PC-3 (cell line): Measurements from ENCODE around the gene PGF. TPM values are rescaled to one million over a fixed set of nuclear protein-coding genes. Genes with fewer than 3 reads are reported as not detected.

ENCODE experiments used
- ATAC-seq: fragments of 200-7000 bp; cut with Tn5 transposase; 2 replicates; pipeline ENCODE4 v1.9.1; 2020; ENCODE audit warnings: mild to moderate bottlenecking, moderate library complexity
- BruUV-seq: library from RNA; stranded (reverse); fragments of 400-500 nt; replicated peaks from 2 replicates; lab custom pipeline; 2021; lab: Mats Ljungman, UMichigan
- CTCF ChIA-PET: fragments of 300-600 bp; sonication (Branson Sonifier 250); formaldehyde crosslinking; loops from one replicate; lab custom pipeline; 2022; ENCODE audit warnings: antibody characterized with exemption; lab: Charles Lee
- POLR2A ChIA-PET: fragments of 300-600 bp; sonication (Branson Sonifier 250); formaldehyde crosslinking; loops from one replicate; lab custom pipeline; 2022; ENCODE audit warnings: antibody characterized with exemption; ENCODE audit not compliant: unreplicated experiment; lab: Charles Lee
- DNase-seq: peaks from one replicate; pipeline ENCODE4 v3.0.0-alpha.2; 2015
- H2AFZ ChIP-seq: fragments of 300-600 bp; sonication (generic); 2 replicates; pipeline ENCODE4 v1.6.0; 2016; ENCODE audit warnings: antibody characterized with exemption, low read length
- H3F3A ChIP-seq: fragments of 300-600 bp; sonication (generic); one replicate; pipeline ENCODE4 v1.6.0; 2017; ENCODE audit warnings: antibody characterized with exemption, low read length, control low read depth, mild to moderate bottlenecking; ENCODE audit not compliant: unreplicated experiment
- H3K27ac ChIP-seq: fragments of 300-600 bp; sonication (generic); 2 replicates; pipeline ENCODE4 v1.5.1; 2016; ENCODE audit warnings: mild to moderate bottlenecking, low read length
- H3K27me3 ChIP-seq: fragments of 300-600 bp; sonication (generic); 2 replicates; pipeline ENCODE4 v1.6.1; 2016; ENCODE audit warnings: low read length, mixed read lengths
- H3K36me3 ChIP-seq: fragments of 300-600 bp; sonication (generic); 2 replicates; pipeline ENCODE4 v1.6.1; 2016; ENCODE audit warnings: low read depth, mixed run types, low read length, mixed read lengths
- H3K4me1 ChIP-seq: fragments of 300-600 bp; sonication (generic); 2 replicates; pipeline ENCODE4 v1.5.1; 2016; ENCODE audit warnings: low read length; ENCODE audit not compliant: insufficient read depth
- H3K4me2 ChIP-seq: fragments of 300-600 bp; sonication (generic); 2 replicates; pipeline ENCODE4 v1.6.0; 2016; ENCODE audit warnings: low read length
- H3K4me3 ChIP-seq: fragments of 300-600 bp; sonication (generic); 2 replicates; pipeline ENCODE4 v1.5.1; 2016; ENCODE audit warnings: mild to moderate bottlenecking, low read length, mixed read lengths
- H3K79me2 ChIP-seq: fragments of 300-600 bp; sonication (generic); 2 replicates; pipeline ENCODE4 v1.6.1; 2017; ENCODE audit warnings: low read length, mixed read lengths
- H3K9ac ChIP-seq: fragments of 300-600 bp; sonication (generic); 2 replicates; pipeline ENCODE4 v1.6.0; 2016; ENCODE audit warnings: mild to moderate bottlenecking, low read length
- H3K9me2 ChIP-seq: fragments of 300-600 bp; sonication (generic); replicated peaks from 2 replicates; pipeline ENCODE4 v1.6.1; 2016; ENCODE audit warnings: mixed run types, low read length, mixed read lengths
- H3K9me3 ChIP-seq: fragments of 300-600 bp; sonication (generic); 2 replicates; pipeline ENCODE4 v1.6.1; 2016; ENCODE audit warnings: low read length, mixed read lengths
- H4K20me1 ChIP-seq: fragments of 300-600 bp; sonication (generic); 2 replicates; pipeline ENCODE4 v1.6.1; 2016; ENCODE audit warnings: low read length, mixed read lengths
- EZH2 ChIP-seq: fragments of 300-600 bp; sonication (generic); IDR thresholded peaks from one replicate; pipeline ENCODE4 v1.6.1; 2017; ENCODE audit warnings: antibody characterized with exemption, mild to moderate bottlenecking, low read length; ENCODE audit not compliant: unreplicated experiment
- EZH2phosphoT487 ChIP-seq: fragments of 300-600 bp; sonication (generic); IDR thresholded peaks from 2 replicates; pipeline ENCODE4 v1.6.1; 2018; ENCODE audit warnings: mild to moderate bottlenecking, antibody characterized with exemption, low read length, borderline replicate concordance
- intact Hi-C: fragments of 100-400 bp; cut with micrococcal nuclease; formaldehyde crosslinking; loops from 2 replicates; pipeline ENCODE4 v1.9.0; 2023
- total RNA-seq: library from RNA; depleted of rRNA; stranded (reverse); fragments of >200 nt; gene quantifications from 2 replicates; pipeline ENCODE4 v1.2.3, GENCODE V29; 2014
- TF ChIP-seq, protein P1 (sequence below): fragments of 300-600 bp; sonication (generic); conservative IDR thresholded peaks from 2 replicates; pipeline ENCODE4 v1.5.1; 2017; ENCODE audit warnings: antibody characterized with exemption, low read depth, mild to moderate bottlenecking, low read length

The PGF gene
- total RNA-seq, 1 experiment from 2014 or later, result 0.26 TPM

DNA sequence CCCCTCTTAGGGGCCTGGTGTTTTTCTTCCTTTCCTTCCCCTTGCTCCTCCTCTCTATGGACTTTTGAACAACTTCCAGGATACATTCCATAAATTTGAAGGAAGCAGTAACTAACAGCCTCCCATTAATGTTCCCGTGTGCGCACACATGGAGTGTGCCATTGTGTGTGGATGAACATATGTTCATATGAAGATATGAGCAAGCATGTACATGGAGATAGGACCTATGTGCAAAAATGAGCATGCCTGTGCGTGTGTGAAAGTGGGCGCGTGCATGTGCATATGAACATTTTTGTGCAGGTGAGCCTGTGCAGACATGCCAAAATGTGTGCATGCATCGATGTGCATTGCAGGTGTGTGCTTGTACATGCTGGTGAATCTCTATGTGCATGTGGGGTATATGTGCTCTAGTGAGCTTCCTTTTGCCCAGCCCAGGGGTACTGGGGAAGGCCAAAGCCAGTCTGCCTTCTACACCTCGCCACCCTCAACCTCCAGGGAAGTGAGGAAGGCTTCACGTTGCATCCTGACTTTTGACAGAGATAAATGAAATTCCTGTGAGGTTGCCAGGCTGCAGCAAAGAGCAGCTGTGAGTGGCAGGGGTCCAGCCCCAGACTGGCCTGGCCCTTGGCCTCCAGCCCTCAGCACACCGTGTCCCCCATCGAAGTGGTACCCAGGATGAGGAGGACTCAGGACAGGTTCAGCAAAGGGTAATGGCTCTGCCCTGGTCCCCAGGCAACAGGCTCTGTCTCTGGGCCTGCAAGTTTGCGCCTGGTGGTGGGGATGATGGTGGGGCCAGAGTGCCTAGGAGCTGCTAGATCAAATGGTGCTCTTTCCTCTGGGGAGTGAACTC lies 21.1 kb upstream of the PGF start:
- TF ChIP-seq, protein P1, sequence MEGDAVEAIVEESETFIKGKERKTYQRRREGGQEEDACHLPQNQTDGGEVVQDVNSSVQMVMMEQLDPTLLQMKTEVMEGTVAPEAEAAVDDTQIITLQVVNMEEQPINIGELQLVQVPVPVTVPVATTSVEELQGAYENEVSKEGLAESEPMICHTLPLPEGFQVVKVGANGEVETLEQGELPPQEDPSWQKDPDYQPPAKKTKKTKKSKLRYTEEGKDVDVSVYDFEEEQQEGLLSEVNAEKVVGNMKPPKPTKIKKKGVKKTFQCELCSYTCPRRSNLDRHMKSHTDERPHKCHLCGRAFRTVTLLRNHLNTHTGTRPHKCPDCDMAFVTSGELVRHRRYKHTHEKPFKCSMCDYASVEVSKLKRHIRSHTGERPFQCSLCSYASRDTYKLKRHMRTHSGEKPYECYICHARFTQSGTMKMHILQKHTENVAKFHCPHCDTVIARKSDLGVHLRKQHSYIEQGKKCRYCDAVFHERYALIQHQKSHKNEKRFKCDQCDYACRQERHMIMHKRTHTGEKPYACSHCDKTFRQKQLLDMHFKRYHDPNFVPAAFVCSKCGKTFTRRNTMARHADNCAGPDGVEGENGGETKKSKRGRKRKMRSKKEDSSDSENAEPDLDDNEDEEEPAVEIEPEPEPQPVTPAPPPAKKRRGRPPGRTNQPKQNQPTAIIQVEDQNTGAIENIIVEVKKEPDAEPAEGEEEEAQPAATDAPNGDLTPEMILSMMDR, result no peak
- no peak for TF ChIP-seq EZH2
- ATAC-seq (no peak), DNase-seq (no peak)
- H3K27me3 ChIP-seq, result no peaks in the 10 kb centered on the region
- H3K4me3 ChIP-seq, result no peak overlapping the region
- ChIA-PET CTCF (no interaction called here), POLR2A (no interaction called here)
- H3F3A ChIP-seq, result no peaks in the 10 kb centered on the region
- H3K27ac ChIP-seq, result no peak overlapping the region
- BruUV-seq, result no TSS peak
- H3K4me1 ChIP-seq, result peaks cover 37% of the 10 kb centered on the region
- H3K79me2 ChIP-seq, result no peaks in the 10 kb centered on the region
- intact Hi-C loops, result no loop called here
- H2AFZ ChIP-seq, result no peak overlapping the region
- H4K20me1 ChIP-seq, result no peaks in the 10 kb centered on the region
- H3K9ac ChIP-seq, result no peak overlapping the region
- no peaks in the 10 kb centered on the region for H3K9me3 ChIP-seq
- no peaks in the 10 kb centered on the region for H3K9me2 ChIP-seq
- no peak overlapping the region for H3K4me2 ChIP-seq
- no peaks in the 10 kb centered on the region for H3K36me3 ChIP-seq

DNA sequence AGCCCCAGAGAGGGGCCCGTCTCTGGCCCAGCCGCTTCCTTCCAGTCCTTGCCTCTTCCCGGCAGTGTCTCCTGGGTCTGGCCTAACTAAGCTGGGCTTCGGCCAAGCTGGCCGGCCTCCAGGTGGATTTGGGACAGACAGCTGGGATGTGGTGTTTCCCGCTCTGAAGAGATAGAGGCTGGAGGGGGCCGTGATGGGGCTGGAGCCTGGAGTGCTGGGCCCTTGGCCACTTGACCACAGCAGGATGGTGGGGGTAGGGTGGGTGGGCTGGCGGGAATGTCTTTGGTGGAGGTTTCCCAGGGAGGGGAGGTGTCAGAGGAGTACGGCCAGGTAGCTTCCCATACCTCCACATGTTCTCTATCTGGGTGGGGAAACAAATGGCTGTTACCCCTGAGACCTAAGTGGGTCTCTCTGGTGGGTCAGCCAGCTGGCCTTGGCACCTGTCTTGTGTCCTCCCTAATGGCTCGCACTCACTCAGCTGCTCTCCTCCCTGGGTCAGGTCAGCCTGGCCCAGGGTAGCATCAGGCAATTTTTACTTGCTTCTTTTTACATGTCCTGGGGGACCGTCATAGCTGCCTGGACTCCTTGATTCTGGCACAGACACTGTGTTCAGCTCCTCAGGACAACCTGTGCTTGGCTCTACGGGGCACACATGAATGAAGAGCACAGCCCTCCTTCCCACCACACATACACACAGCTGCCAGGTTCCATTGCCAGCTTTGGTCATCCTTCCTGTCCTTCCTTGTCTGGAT lies 19.8 kb upstream of the PGF start:
- Histone ChIP-seq H3K4me1 (peaks cover 26% of the 10 kb centered on the region), H3K9me2 (no peaks in the 10 kb centered on the region), H4K20me1 (no peaks in the 10 kb centered on the region), H3K27me3 (no peaks in the 10 kb centered on the region), H3K9ac (no peak overlapping the region), H2AFZ (no peak overlapping the region), H3K79me2 (no peaks in the 10 kb centered on the region), H3K27ac (no peak overlapping the region), H3K9me3 (no peaks in the 10 kb centered on the region), H3K36me3 (no peaks in the 10 kb centered on the region), H3K4me2 (no peak overlapping the region), H3F3A (no peaks in the 10 kb centered on the region), H3K4me3 (no peak overlapping the region)
- ChIA-PET CTCF (no interaction called here), POLR2A (interaction anchor here (0.5 kb wide), 1 partner anchor 305 kb away, joined by 3 read pairs; no protein-coding TSS in a partner anchor)
- TF ChIP-seq EZH2 (no peak), EZH2phosphoT487 (no peak)
- TF ChIP-seq, protein P1, result no peak
- DNase-seq, result no peak
- intact Hi-C loops, result no loop called here
- no TSS peak for BruUV-seq
- no peak for ATAC-seq
